Right lobe of liver (tissue), 4 donors: ENCODE results near the gene BTBD17.

Source experiments
- CTCF ChIP-seq, 4 donors: fragments of 200-600 bp in 3 of 4; fragments of 450-650 bp in 1 of 4; IDR thresholded peaks; one replicate each; pipeline versions ENCODE4 v1.5.1 to v1.8.0; 2016 to 2022; ENCODE audit warnings: antibody characterized with exemption in 4 of 4, mild to moderate bottlenecking in 2 of 4
- POLR2A ChIP-seq: fragments of 450-650 bp; IDR thresholded peaks from one replicate; pipeline ENCODE4 v1.6.1; 2017; ENCODE audit warnings: antibody characterized with exemption, mild to moderate bottlenecking
- donor health status: DM: no; HTN: no; CAD: no.
- donor health status: DM: no; HTN: no; CAD: no.
- donor health status: DM: no; HTN: yes; CAD: no.

DNA sequence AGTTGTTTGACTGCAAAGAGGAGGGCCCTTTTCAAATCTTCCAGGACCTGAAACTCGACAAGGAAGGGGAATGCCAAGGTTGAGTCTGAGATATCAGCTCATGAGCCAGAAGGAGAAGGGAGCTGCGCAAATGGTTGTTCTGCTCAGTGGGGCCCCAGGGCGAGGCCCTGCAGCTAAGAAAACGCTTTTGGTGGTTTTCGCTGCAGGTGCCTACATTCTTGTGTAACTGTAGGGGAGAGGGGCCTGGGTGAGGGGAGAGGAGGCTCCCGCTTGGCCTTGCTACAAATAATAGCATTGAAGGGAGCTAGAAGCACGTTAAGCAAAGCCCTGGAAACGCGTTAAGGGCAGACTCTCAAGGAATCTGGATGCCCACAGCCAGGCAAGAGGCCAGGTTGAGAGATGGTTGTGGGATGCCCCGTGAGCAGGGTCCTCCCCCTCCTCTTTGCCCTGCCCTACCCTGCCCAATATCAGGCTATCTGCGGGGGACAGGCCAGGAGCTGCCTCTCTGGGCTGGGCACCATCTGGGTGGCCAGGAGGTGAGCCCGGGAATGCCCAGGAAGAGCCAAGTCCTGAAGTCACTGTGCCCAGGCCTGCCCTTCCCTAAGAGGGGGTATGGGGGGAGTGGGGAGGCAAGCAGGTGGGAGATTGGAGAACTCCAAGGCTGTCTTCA lies 27.6 kb upstream of the BTBD17 start:
- TF ChIP-seq CTCF (IDR thresholded peaks at IDR 0.05), result no peak
- TF ChIP-seq POLR2A, result no peak
